ENCODE data around the gene C1QTNF9B. TPM values are rescaled to one million over a fixed set of nuclear protein-coding genes. Genes with fewer than 3 reads are reported as not detected.

The C1QTNF9B gene
- total RNA-seq, 2 experiments from 2014 or later: not detected

DNA sequence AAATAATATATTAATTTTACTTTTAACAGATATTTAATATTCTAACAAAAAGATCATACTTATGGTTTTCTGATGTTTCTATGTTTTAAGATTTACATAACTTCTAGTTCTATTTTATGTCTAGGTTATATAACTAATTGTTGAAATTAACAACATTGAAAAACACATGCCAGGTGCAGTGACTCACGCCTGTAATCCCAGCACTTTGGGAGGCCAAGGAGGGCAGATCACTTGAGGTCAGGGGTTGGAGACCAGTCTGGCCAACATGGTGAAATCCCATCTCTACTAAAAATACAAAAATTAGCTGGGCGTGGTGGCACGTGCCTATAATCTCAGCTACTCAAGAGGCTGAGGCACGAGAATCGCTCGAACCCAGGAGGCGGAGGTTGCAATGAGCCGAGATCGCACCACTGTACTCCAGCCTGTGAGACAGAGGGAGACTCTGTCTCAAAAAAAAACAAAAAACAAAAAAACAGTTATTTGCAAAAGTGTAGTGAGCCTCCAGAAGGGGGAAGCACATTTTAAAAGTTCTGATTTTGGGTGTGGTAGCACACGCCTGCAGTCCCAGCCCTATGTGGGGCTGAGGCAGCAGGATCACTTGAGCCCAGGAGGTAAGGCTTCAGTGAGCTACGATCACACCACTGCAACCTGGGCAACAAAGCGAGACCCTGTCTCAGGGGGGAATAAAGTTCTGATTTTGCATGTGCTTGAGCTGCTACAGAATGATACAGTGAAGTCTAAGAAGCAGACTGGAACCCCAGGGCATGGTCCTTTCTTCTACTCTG, 26.8 kb downstream of the C1QTNF9B start:
- no peaks in the 10 kb centered on the region for H3K4me1 Mint-ChIP-seq
- H3K27ac Mint-ChIP-seq: no peak overlapping the region
- DNase-seq: no peak
- no peaks in the 10 kb centered on the region for H3K27me3 Mint-ChIP-seq
- peaks cover 2% of the 10 kb centered on the region for H3K36me3 Mint-ChIP-seq (ENCODE audit: low read depth)
- ATAC-seq: no peak
- ChIA-PET POLR2A (no interaction called here), CTCF (interaction anchor here (0.9 kb wide), 1 partner anchor 19 kb away, joined by 3 read pairs; the partner anchor contains the start of gene MIPEP)
- intact Hi-C loops (cut with DNase I, micrococcal nuclease): loop anchor here (1.0 to 10.0 kb wide), 5 partner anchors 154 to 404 kb away; no protein-coding TSS in a partner anchor
- no peaks in the 10 kb centered on the region for H3K9me3 Mint-ChIP-seq (ENCODE audit: low read depth)
- H3K4me3 Mint-ChIP-seq: no peak overlapping the region

DNA sequence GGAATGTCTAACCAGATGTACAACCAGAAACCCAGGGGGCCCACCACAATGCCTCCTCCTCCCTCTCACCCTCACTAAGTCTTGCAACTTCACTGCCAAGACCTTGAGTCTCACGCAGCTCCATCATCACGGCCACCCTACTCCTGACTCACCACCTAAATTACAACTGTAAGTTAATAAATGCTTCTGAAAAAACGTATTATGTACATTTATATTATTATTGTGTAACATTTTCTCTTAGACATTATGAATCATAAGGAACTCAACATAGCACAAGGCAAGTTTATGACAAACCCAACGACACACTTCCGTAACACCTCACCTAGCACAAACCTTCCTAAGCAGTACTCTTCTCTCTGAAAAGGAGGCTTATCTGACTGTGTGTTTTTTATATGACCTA, 28.8 kb downstream of the C1QTNF9B start:
- ATAC-seq: no peak
- no peak for DNase-seq
- no peak overlapping the region for H3K4me3 Mint-ChIP-seq
- intact Hi-C loops (cut with DNase I, micrococcal nuclease): no loop called here
- H3K27me3 Mint-ChIP-seq: no peaks in the 10 kb centered on the region
- peaks cover 2% of the 10 kb centered on the region for H3K36me3 Mint-ChIP-seq (ENCODE audit: low read depth)
- no peaks in the 10 kb centered on the region for H3K9me3 Mint-ChIP-seq (ENCODE audit: low read depth)
- ChIA-PET CTCF (interaction anchor here (0.9 to 1.2 kb wide), 4 partner anchors 11 to 401 kb away, joined by 3 to 6 read pairs (median 4); no protein-coding TSS in a partner anchor), POLR2A (no interaction called here)
- H3K4me1 Mint-ChIP-seq: no peaks in the 10 kb centered on the region
- no peak overlapping the region for H3K27ac Mint-ChIP-seq

DNA sequence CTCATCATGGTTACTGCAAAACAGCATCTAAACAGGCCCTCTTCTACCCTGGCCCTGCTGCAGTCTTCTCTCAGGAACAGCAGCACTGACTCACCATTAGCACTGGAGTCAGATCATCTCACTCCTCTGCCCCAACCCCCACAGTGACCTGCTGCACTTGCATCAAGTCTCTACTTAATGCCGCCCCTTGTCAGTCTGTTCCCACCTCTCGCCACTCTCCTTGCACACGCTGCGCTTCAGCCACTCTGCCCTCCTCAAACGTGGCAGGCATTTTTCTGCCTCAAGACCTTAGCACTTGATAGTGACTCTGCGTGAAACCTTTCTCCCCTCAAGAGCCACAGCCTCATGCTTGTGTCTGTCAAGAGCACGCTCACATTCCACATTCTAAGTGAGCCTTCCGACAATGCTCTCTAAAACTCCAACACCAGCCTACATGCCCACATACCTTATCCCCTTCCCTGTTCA, 30.2 kb downstream of the C1QTNF9B start:
- ChIA-PET CTCF (no interaction called here), POLR2A (no interaction called here)
- Mint-ChIP-seq H3K4me1 (no peaks in the 10 kb centered on the region), H3K27me3 (no peaks in the 10 kb centered on the region), H3K4me3 (no peak overlapping the region), H3K36me3 (ENCODE audit: low read depth) (peaks cover 4% of the 10 kb centered on the region), H3K9me3 (ENCODE audit: low read depth) (no peaks in the 10 kb centered on the region), H3K27ac (no peak overlapping the region)
- intact Hi-C loops (cut with DNase I, micrococcal nuclease): no loop called here
- ATAC-seq: no peak
- no peak for DNase-seq

DNA sequence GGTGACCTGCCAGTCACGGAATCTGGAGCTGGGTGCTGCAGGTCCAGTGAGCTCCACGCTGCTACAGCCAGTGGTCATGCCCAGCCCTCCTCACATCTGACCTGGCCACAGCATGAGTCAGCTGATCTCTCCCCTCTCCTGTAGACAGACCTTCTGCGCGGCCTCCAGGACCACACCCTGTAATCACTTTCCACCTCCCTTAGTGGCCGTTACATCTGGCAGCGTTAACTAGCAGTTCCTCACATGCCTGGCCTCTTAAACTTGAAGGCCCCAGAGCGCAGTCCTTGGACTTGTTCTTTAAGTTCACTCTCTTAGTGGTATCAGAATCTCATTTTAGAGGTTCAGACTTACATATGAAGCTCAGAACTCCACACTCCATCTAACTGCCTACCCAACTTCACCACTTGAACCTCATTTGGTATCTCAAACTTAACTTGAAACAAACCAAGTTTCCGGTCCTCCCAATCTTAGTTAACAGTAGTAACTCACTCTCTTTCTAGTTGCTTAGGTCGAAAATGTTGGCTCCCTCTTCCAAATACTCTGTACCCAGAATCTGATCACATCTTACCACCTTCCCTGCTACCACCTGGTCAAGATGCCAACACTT, 30.8 kb downstream of the C1QTNF9B start:
- ATAC-seq: no peak
- no peaks in the 10 kb centered on the region for H3K9me3 Mint-ChIP-seq (ENCODE audit: low read depth)
- no peak overlapping the region for H3K27ac Mint-ChIP-seq
- H3K4me1 Mint-ChIP-seq: no peaks in the 10 kb centered on the region
- H3K36me3 Mint-ChIP-seq (ENCODE audit: low read depth): peaks cover 5% of the 10 kb centered on the region
- CTCF ChIA-PET: interaction anchor here (0.6 kb wide), 2 partner anchors 292 to 476 kb away, joined by 4 read pairs; no protein-coding TSS in a partner anchor
- intact Hi-C loops (cut with DNase I, micrococcal nuclease): no loop called here
- no peak for DNase-seq
- POLR2A ChIA-PET: no interaction called here
- no peaks in the 10 kb centered on the region for H3K27me3 Mint-ChIP-seq
- no peak overlapping the region for H3K4me3 Mint-ChIP-seq

DNA sequence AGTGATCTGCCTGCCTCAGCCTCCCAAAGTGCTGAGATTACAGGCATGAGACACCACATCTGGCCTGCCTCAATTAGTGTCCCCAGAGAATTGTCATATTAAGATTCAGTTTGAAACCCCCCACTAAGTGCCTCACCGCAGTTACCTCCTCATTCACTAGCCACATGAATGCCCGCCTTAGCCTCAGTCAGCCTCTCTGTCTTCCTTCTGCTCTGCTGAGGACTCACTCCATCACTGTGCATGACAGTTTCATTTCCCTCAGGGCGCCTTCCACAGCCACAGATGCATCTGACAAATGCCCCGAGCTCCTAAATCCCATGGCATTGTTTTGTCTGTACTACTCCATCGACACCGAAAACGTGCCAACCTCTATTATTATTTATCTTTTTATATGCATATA, 31.4 kb downstream of the C1QTNF9B start:
- no peak overlapping the region for H3K27ac Mint-ChIP-seq
- H3K27me3 Mint-ChIP-seq: no peaks in the 10 kb centered on the region
- H3K4me3 Mint-ChIP-seq: no peak overlapping the region
- intact Hi-C loops (cut with DNase I, micrococcal nuclease): no loop called here
- H3K4me1 Mint-ChIP-seq: no peaks in the 10 kb centered on the region
- ChIA-PET POLR2A (no interaction called here), CTCF (interaction anchor here (0.6 kb wide), 2 partner anchors 291 to 475 kb away, joined by 4 read pairs; no protein-coding TSS in a partner anchor)
- DNase-seq (no peak), ATAC-seq (no peak)
- no peaks in the 10 kb centered on the region for H3K9me3 Mint-ChIP-seq (ENCODE audit: low read depth)
- peaks cover 6% of the 10 kb centered on the region for H3K36me3 Mint-ChIP-seq (ENCODE audit: low read depth)

DNA sequence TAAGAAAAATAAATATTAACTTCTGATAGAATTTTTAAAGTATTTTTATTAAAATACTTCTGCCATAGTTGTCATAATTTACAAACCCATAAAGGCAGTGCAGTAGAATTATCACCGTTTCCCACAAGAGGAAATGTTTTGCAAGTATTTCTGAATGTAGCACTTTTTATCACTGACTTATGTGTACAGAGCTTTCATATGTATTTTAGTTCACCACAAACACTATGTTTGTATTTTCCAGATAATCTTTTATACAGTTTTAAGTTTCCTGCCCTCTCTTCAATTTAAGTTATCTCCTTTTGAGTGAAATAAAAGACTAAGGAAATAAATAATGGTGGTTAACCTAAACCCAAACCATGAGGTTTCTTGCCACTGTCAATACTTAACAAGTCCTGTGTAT, 32.3 kb downstream of the C1QTNF9B start:
- no peaks in the 10 kb centered on the region for H3K9me3 Mint-ChIP-seq (ENCODE audit: low read depth)
- CTCF ChIA-PET: no interaction called here

DNA sequence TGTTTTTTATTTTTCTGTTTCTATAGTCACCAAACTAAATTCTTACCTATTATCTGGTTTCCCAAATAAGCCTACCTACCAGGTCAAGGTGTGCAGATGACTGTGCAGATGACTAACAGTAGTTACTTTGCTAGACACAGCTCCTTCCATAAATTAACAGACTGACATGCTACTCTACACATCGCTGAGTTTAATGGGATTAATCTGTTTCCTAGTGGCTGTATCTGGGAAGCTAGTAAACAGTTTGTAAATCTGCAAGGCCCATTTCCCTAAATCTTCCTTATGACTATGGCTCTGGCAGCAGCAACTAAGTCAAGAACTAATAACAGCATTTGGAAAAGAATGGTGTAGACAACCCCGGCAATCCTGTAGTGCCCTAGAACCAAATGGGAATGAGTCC, 36.0 kb downstream of the C1QTNF9B start:
- no peak overlapping the region for H3K4me3 Mint-ChIP-seq
- DNase-seq: no peak
- POLR2A ChIA-PET: no interaction called here
- CTCF ChIA-PET: no interaction called here
- intact Hi-C loops (cut with DNase I, micrococcal nuclease): no loop called here
- no peaks in the 10 kb centered on the region for H3K27me3 Mint-ChIP-seq
- no peaks in the 10 kb centered on the region for H3K4me1 Mint-ChIP-seq
- peaks cover 13% of the 10 kb centered on the region for H3K36me3 Mint-ChIP-seq (ENCODE audit: low read depth)
- no peaks in the 10 kb centered on the region for H3K9me3 Mint-ChIP-seq (ENCODE audit: low read depth)
- ATAC-seq: no peak
- no peak overlapping the region for H3K27ac Mint-ChIP-seq

More for the DNA sequence above, 32.3 kb downstream of the C1QTNF9B start:
- DNase-seq (no peak), ATAC-seq (no peak)
- intact Hi-C loops (cut with DNase I, micrococcal nuclease): no loop called here
- Mint-ChIP-seq H3K4me3 (no peak overlapping the region), H3K27me3 (no peaks in the 10 kb centered on the region), H3K36me3 (ENCODE audit: low read depth) (peaks cover 12% of the 10 kb centered on the region), H3K27ac (no peak overlapping the region), H3K4me1 (no peaks in the 10 kb centered on the region)
- POLR2A ChIA-PET: no interaction called here

DNA sequence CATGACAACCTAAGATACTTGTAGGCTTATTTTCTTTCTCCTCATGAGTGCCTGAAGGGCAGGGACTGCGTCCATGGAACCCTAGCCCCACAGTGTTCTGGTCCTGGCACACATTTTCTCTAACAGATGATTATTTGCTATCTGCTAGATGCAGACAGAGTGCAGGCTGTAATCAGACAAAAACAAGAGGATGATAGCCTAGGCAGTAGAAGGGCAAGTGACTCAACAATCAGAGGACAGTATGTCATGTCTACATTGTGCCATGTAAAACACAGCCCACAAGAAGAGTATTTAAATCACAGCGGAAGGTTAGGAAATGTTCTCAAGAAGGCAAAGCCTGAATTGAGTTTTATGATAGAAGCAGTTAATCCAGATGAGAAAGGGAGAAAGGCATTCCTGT, 37.4 kb downstream of the C1QTNF9B start:
- POLR2A ChIA-PET: no interaction called here
- no peak for ATAC-seq
- Mint-ChIP-seq H3K4me3 (no peak overlapping the region), H3K4me1 (no peaks in the 10 kb centered on the region), H3K27me3 (no peaks in the 10 kb centered on the region), H3K27ac (no peak overlapping the region), H3K36me3 (ENCODE audit: low read depth) (peaks cover 16% of the 10 kb centered on the region), H3K9me3 (ENCODE audit: low read depth) (no peaks in the 10 kb centered on the region)
- intact Hi-C loops (cut with DNase I, micrococcal nuclease): no loop called here
- DNase-seq: no peak
- CTCF ChIA-PET: no interaction called here

DNA sequence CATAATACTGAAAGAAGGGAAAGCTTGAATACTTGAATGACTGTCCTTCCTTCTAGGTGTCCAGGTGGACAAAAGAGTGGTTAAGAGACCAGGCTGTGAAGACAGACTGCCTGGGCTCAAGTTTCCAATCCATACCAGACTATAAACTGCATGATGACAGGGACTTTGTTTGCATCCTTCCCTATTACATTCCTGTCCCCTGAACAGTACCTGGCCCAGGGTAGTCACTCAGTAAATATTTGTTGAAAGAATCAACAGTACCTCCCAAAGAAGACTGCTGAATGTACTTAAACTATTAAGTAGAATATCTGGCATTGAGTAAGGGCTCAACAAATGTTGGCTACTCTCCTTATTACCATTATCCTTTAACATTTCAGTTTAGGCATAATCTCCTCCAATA, 37.8 kb downstream of the C1QTNF9B start:
- H3K27me3 Mint-ChIP-seq: no peaks in the 10 kb centered on the region
- DNase-seq (no peak), ATAC-seq (no peak)
- CTCF ChIA-PET: no interaction called here
- H3K4me1 Mint-ChIP-seq: no peaks in the 10 kb centered on the region
- intact Hi-C loops (cut with DNase I, micrococcal nuclease): no loop called here
- peaks cover 16% of the 10 kb centered on the region for H3K36me3 Mint-ChIP-seq (ENCODE audit: low read depth)
- H3K9me3 Mint-ChIP-seq (ENCODE audit: low read depth): no peaks in the 10 kb centered on the region
- no peak overlapping the region for H3K4me3 Mint-ChIP-seq
- no peak overlapping the region for H3K27ac Mint-ChIP-seq
- POLR2A ChIA-PET: no interaction called here

DNA sequence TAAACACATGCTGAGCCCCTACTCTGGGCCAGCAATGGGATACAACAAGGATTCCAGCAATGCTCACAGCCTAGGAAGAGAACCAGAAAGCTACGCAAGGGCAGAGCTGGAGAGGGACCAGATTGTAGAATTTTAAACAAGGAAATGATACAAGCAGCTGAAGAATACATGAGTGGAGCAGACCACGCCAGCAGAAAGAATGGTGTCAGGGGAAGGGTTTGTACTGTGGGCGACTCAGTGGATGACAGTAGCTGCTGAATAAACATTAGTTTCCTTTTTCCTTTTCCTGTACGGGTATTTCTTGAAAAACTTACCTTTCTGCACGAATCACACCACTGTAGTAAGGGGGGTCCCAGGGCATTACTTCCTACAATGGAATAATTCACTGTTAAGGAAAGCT, 38.8 kb downstream of the C1QTNF9B start:
- DNase-seq (no peak), ATAC-seq (no peak)
- ChIA-PET CTCF (interaction anchor here (0.7 to 1.1 kb wide), 2 partner anchors 10 to 274 kb away, joined by 3 to 4 read pairs; no protein-coding TSS in a partner anchor), POLR2A (no interaction called here)
- Mint-ChIP-seq H3K9me3 (ENCODE audit: low read depth) (no peaks in the 10 kb centered on the region), H3K4me3 (no peak overlapping the region), H3K27me3 (no peaks in the 10 kb centered on the region), H3K4me1 (no peaks in the 10 kb centered on the region), H3K27ac (no peak overlapping the region), H3K36me3 (ENCODE audit: low read depth) (peaks cover 16% of the 10 kb centered on the region)
- intact Hi-C loops (cut with DNase I, micrococcal nuclease): no loop called here

DNA sequence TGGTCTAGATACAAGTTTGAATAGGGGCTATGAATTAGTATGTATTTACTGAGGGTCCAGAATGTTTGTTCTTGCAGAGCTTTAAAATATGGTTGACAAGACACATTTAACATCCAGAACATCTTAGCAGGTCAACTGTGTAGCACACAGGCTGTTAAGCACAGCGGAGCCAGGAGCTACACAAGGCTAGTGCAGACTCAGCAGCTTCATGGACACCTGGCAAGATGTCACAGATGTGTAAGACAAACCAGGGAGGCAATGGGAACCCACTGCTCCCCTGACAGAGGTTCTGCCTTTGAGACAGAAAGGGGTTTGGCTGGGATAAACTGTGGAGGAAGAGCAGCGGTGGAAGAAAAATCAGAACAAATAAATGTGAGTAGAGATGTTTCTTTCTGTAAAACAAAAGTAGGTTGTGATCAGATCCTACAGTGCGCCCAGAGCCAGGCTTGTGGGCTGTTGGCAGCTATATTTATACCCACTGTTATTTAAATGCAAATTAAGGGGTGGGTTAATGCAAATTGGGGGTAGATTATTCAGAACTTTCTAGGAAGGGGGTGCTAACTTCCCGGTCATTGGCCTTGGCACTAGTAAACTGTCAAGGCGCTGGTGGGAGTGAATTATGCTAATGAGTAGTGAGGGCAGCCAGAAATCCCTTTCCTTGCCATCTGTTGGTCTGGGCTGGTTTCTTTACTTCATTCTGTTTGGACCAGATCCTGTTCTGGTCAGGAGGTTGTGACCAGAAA, 41.1 kb downstream of the C1QTNF9B start:
- Mint-ChIP-seq H3K4me1 (no peaks in the 10 kb centered on the region), H3K4me3 (no peak overlapping the region), H3K36me3 (ENCODE audit: low read depth) (peaks cover 14% of the 10 kb centered on the region), H3K27ac (no peak overlapping the region), H3K9me3 (ENCODE audit: low read depth) (no peaks in the 10 kb centered on the region), H3K27me3 (no peaks in the 10 kb centered on the region)
- ChIA-PET CTCF (no interaction called here), POLR2A (no interaction called here)
- intact Hi-C loops (cut with DNase I, micrococcal nuclease): no loop called here
- ATAC-seq (no peak), DNase-seq (no peak)

Data from activated CD4-positive, alpha-beta T cell treated with anti-CD3 and anti-CD28 coated beads for 36 hours (primary cell).